SU-DHL-6 (cell line): Measurements from ENCODE around the gene OSBPL5.

ENCODE experiments used
- CTCF ChIP-seq: fragments of 200-600 bp; sonication (generic); IDR thresholded peaks from one replicate; pipeline ENCODE4 v1.5.1; 2017; ENCODE audit warnings: antibody characterized with exemption, mild to moderate bottlenecking, low read length, moderate library complexity; ENCODE audit not compliant: insufficient read depth, poor library complexity, severe bottlenecking
- EZH2phosphoT487 ChIP-seq: fragments of 200-600 bp; sonication (generic), shearing (Covaris generic); conservative IDR thresholded peaks from 2 replicates; pipeline ENCODE4 v1.6.1; 2018; ENCODE audit warnings: mild to moderate bottlenecking, antibody characterized with exemption, low read length, moderate library complexity, mixed read lengths

DNA sequence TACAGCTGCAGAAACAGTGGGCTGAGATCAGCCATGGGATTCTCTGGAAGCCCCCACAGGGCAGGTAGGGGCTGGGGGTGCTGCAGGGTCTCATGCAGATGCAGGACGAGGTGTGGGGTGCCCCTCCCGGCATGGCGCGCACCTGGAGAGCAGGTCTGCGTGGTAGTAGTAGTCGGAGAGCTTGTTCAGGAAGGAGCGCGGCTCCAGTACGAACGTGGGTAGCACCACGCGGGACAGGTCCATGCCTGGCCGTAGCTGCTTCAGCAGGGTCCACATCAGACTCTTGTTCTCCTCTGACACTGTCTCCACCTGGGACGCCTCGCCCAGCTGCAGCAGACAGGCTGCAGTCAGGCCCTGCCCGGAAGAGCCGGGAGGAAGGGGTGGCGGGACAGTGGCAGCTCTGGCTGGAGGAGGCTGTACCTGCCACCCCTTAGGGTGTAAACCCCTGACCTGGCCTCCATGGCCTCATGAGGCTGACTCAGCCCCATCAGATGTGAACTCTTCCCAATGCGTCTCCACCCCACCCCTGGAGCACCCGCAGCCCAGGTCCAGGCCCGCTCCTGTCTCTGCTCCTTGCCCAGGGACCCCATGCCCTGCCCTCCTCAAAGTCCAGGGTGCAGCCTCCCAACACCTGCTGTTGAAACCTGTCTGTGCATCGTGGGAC is 60.9 kb downstream of the OSBPL5 start:
- no peak for TF ChIP-seq CTCF
- TF ChIP-seq EZH2phosphoT487 = no peak
